OCI-LY7 (cell line): Measurements from ENCODE around the gene ABCC5.

ENCODE experiments used
- CTCF ChIP-seq: fragments of 200-600 bp; sonication (generic); conservative IDR thresholded peaks from 2 replicates; pipeline ENCODE4 v1.5.1; 2014; ENCODE audit warnings: mild to moderate bottlenecking, antibody characterized with exemption, low read length, moderate library complexity, mixed read lengths
- EZH2phosphoT487 ChIP-seq: fragments of 200-600 bp; sonication (generic); IDR thresholded peaks from 2 replicates; pipeline ENCODE4 v1.6.1; 2018; ENCODE audit warnings: low read depth, borderline replicate concordance, mild to moderate bottlenecking, mixed run types, antibody characterized with exemption, low read length, moderate library complexity, mixed read lengths

- TF ChIP-seq CTCF (no peak; the same call in 1 of the 2 replicates), EZH2phosphoT487 (no peak)
These were observed 22.3 kb upstream of the ABCC5 start for GRCh38 chr3:184040010-184040409.
